ENCODE measurements around the gene C3orf85.

- TF ChIP-seq EZH2phosphoT487 (conservative IDR thresholded peaks at IDR 0.05; ENCODE audit: low read length) = no peak
- no peak for TF ChIP-seq CTCF (IDR thresholded peaks at IDR 0.05; ENCODE audit: insufficient read depth, low read length, poor library complexity, severe bottlenecking)
Observed at GRCh38 chr3:109171479-109171878, 35.0 kb downstream of the C3orf85 start.

All from SU-DHL-6 (cell line).